T-helper 1 cell treated with Interleukin-12 subunit alpha and Interleukin-12 subunit beta and Interleukin-4 antibody, amounts not matched to agents 30 μg/mL and 1 μg/mL, for 36 hours (primary cell): ENCODE data around the gene TANGO2.

Experiments used
- H3K27ac Mint-ChIP-seq: one replicate; pipeline ENCODE4 v1.8.0; 2021; ENCODE audit warnings: mild to moderate bottlenecking, mixed read lengths
- H3K27me3 Mint-ChIP-seq: one replicate; pipeline ENCODE4 v1.8.0; 2021; ENCODE audit warnings: low read depth, mixed read lengths
- H3K36me3 Mint-ChIP-seq: one replicate; pipeline ENCODE4 v1.8.0; 2021; ENCODE audit warnings: low read depth, mixed read lengths
- H3K4me1 Mint-ChIP-seq: one replicate; pipeline ENCODE4 v1.8.0; 2021; ENCODE audit warnings: low read depth, mixed read lengths
- H3K4me3 Mint-ChIP-seq: one replicate; pipeline ENCODE4 v1.8.0; 2021; ENCODE audit warnings: mild to moderate bottlenecking, moderate library complexity, mixed read lengths
- H3K9me3 Mint-ChIP-seq: one replicate; pipeline ENCODE4 v1.8.0; 2021; ENCODE audit warnings: mixed read lengths

The TANGO2 gene

DNA sequence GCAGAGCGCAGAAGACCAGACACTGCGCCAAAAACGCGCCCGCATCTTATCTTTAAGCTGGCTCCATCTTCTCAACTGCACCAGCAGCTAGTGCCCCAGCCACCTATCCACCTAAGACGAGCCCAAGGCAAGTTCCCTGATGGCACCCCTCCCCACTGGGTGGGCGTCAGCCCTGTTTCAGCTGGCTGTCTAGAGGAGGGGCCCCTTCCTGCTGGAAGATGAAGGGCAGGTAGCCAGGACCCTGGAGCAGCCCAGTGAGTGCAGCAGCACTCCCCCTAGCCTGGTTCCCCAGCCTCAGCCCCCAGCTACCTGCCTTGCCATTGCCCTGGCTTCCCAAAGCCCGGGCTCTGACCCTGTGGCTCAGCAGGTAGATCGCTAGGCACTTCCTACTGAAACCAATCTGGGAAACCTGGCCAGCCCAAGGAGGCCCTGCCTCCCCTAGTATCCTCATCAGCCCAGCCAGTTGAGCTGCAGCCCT lies 32.5 kb upstream of the TANGO2 start:
- no peaks in the 10 kb centered on the region for H3K27me3 Mint-ChIP-seq
- no peak overlapping the region for H3K4me3 Mint-ChIP-seq
- no peaks in the 10 kb centered on the region for H3K36me3 Mint-ChIP-seq
- no peak overlapping the region for H3K27ac Mint-ChIP-seq
- no peaks in the 10 kb centered on the region for H3K9me3 Mint-ChIP-seq
- no peaks in the 10 kb centered on the region for H3K4me1 Mint-ChIP-seq

DNA sequence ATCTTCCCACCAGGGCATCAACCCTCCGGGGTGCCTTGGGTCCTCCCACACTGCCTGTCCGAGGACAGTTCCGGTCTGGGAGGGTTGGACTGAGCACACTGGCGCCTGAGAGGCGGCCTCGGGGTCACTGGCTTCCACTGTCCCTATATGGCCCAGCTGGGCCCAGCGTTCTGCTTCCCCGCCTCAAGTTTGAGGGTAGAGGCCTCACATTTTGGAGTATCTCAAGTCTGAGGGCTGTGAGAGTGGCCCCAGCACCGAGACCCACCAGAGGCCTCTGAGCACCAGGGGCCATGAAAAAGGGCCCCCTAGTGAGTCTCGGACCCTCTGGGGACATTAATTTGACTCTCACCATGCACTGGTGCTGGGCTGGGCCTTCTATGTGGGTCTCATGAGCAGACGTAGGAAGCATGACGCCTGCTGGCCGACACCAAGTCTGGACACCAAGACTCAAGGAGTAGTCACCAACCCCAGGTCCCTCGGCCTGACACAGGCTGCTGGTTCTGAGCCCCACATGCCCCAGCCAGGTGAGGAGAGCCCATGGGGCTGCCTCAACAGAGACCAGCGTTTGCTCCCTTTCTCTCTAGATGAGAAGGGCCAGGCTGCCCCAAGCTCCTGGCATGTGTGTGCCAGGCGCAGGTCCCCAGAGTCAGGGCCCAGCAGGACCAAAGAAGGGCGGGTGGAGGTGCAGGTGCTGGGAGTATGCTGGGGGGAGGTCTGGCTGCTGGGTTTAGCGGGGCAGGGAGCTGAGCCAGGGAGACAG lies 31.8 kb upstream of the TANGO2 start:
- Mint-ChIP-seq H3K4me3 (no peak overlapping the region), H3K36me3 (no peaks in the 10 kb centered on the region), H3K9me3 (no peaks in the 10 kb centered on the region), H3K27ac (no peak overlapping the region), H3K27me3 (no peaks in the 10 kb centered on the region), H3K4me1 (no peaks in the 10 kb centered on the region)

GRCh38 chr22:19989725-19990067 lies 31.2 kb upstream of the TANGO2 start:
- Mint-ChIP-seq H3K36me3 (no peaks in the 10 kb centered on the region), H3K27me3 (no peaks in the 10 kb centered on the region), H3K27ac (no peak overlapping the region), H3K4me1 (no peaks in the 10 kb centered on the region), H3K4me3 (no peak overlapping the region), H3K9me3 (no peaks in the 10 kb centered on the region)

GRCh38 chr22:19990188-19990587 lies 30.7 kb upstream of the TANGO2 start:
- Mint-ChIP-seq H3K4me1 (no peaks in the 10 kb centered on the region), H3K27me3 (no peaks in the 10 kb centered on the region), H3K9me3 (no peaks in the 10 kb centered on the region), H3K36me3 (no peaks in the 10 kb centered on the region), H3K27ac (no peak overlapping the region), H3K4me3 (no peak overlapping the region)

GRCh38 chr22:19990609-19991394 lies 30.1 kb upstream of the TANGO2 start:
- Mint-ChIP-seq H3K27me3 (no peaks in the 10 kb centered on the region), H3K4me1 (no peaks in the 10 kb centered on the region), H3K4me3 (no peak overlapping the region)

DNA sequence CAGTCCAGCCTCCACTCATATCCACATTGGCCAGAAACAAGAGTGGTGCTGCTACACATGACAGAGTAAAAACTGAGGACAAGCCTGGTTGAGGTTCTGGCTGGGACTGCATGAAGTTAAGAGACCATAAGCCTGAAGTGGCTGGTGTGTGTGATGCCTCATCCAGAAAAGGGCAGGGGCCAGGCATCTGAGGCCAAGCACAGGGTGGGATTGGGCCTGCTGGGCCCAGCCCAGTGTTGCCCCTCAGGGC lies 29.6 kb upstream of the TANGO2 start:
- H3K27ac Mint-ChIP-seq: no peak overlapping the region
- no peaks in the 10 kb centered on the region for H3K9me3 Mint-ChIP-seq
- H3K4me1 Mint-ChIP-seq: no peaks in the 10 kb centered on the region
- no peaks in the 10 kb centered on the region for H3K27me3 Mint-ChIP-seq
- H3K36me3 Mint-ChIP-seq: no peaks in the 10 kb centered on the region
- no peak overlapping the region for H3K4me3 Mint-ChIP-seq

More at GRCh38 chr22:19990609-19991394, 30.1 kb upstream of the TANGO2 start:
- Mint-ChIP-seq H3K27ac (no peak overlapping the region), H3K36me3 (no peaks in the 10 kb centered on the region), H3K9me3 (no peaks in the 10 kb centered on the region)

DNA sequence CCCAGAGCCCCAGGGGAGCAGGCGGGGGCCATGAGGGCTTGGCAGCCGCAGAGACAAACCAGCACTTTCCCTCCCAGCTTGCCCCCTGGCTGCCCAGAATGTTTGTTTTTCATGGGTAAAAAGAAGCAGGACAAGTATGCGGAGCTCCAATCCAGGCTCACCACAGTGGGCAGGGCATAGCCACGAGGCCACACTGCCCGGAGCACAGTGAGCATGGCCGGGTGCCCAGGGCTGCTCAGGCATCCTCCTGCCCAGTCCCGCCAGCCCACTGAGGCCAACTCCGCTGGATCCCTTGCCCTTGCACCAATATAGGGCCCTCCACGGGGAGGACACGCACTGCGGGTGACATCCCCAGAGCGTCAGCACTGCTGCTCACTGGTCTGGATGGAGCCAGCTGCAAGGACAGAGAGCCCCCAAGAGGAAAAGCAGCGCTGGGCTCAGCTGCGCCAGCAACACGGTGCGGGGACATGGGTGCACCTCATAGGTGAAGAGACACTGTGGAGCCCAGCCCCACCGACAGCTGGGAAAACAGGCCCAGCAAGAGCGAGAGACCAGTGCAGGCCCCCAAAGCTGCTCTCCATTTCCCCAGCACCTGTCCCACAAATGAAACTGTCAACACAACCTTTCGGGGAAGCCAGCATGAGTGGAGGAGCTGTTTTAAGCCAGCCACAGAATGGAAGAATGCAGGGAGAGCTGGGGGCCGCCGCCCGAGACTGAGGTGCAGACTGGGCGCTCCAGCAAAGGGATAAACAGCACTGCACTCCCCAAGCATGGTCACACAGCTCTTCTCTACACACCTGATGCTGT lies 29.1 kb upstream of the TANGO2 start:
- no peak overlapping the region for H3K4me3 Mint-ChIP-seq
- no peaks in the 10 kb centered on the region for H3K4me1 Mint-ChIP-seq
- no peaks in the 10 kb centered on the region for H3K27me3 Mint-ChIP-seq
- H3K36me3 Mint-ChIP-seq: no peaks in the 10 kb centered on the region
- H3K27ac Mint-ChIP-seq: no peak overlapping the region
- no peaks in the 10 kb centered on the region for H3K9me3 Mint-ChIP-seq

DNA sequence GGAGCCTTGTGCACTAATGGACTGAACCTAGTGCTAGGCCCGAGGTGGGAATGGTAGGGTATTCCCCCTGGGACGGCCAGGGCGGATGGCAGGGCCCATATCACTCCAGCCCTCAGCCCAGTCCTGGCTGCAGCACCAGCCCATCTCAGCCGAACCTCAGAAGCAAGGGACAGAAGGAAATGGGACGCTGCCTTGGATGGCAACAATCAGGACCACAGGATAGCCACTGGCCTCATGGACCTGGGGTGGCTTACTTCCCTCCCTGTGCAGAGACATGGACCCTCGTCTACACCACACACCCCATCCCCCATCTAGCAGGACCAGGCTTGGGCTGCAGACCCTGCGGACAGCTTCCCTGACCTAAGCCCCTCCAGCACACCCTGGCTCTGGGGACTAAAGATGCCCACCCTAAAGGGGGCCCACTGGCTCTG lies 28.4 kb upstream of the TANGO2 start:
- H3K4me3 Mint-ChIP-seq: no peak overlapping the region
- H3K9me3 Mint-ChIP-seq: no peaks in the 10 kb centered on the region

DNA sequence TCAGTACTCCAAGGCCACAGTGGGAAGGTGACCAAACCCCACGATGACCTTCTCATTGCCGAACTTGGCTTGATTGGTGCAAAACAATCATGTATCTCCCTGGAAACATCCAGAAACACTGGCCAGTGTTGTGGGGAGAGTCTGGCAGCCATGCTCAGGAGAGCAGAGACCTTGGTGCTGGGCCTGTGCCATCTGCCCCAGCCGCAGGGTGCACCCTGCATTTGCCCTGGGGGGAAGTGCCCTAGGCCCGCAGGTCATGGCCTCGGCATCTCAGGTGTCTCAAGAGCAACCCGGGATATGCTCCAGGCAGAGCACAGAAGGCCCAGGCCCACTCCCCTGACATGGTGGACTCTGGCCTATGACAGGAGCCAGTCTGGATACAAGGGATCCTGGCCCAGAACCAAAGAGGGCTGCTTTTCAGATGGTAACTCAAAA lies 28.0 kb upstream of the TANGO2 start:
- Mint-ChIP-seq H3K36me3 (no peaks in the 10 kb centered on the region), H3K27me3 (no peaks in the 10 kb centered on the region), H3K27ac (no peak overlapping the region), H3K4me1 (no peaks in the 10 kb centered on the region), H3K4me3 (no peak overlapping the region), H3K9me3 (no peaks in the 10 kb centered on the region)

More for the DNA sequence above, 28.4 kb upstream of the TANGO2 start:
- Mint-ChIP-seq H3K27ac (no peak overlapping the region), H3K27me3 (no peaks in the 10 kb centered on the region), H3K4me1 (no peaks in the 10 kb centered on the region), H3K36me3 (no peaks in the 10 kb centered on the region)

DNA sequence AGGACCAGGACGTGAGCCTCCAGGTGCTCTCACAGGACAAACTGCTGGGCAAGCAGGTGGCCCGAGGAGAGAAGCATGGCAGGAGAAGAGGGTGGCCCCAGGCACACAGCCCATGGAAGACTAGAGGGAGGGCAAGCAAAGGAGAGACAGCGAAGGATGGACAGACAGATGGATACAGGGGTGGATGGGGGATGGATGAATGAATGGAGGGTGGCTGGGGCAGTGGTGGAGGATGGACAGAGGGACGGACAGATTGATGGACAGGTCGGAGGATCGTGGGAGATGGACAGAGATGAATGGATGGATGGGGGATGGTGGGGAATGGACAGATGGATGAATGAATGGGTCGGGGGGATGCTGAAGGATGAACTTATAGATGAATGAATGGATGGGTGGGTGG lies 27.0 kb upstream of the TANGO2 start:
- H3K27me3 Mint-ChIP-seq: no peaks in the 10 kb centered on the region
- no peaks in the 10 kb centered on the region for H3K9me3 Mint-ChIP-seq
- no peak overlapping the region for H3K27ac Mint-ChIP-seq
- no peak overlapping the region for H3K4me3 Mint-ChIP-seq
- H3K4me1 Mint-ChIP-seq: no peaks in the 10 kb centered on the region
- H3K36me3 Mint-ChIP-seq: no peaks in the 10 kb centered on the region

DNA sequence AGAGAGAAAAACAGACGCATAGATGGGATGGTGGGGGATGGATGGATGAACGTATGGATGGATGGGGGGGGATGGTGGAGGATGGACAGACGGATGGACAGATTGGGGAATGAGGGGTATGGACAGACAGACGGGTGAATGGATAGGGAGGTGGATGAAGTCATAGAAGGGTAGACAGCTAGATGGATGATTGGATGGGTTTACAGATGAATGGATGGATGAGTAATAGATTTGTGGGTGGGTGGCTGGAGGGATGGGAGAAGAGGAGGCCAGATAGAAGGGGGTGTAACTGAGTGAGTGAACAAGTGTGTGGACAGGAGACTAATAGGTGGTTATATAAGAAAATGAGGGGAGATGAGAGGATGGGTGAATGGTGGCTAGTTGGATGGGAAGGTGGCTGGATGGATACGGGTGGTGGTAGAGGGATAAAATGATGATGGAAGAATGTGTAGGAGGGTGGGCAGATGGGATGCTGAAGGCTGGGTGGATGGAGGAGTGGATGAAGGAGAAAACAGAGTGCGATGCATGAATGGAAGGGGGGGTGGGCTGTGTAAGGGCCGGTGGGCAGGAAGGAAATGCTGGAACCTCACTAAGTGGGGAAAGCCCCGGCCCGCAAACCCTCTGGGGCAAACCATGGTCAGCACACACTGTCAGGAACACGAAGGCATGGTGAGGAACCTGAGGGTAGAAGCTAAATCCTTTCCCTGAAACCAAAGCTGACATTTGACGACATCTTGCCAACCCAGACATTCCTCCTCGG lies 25.9 kb upstream of the TANGO2 start:
- H3K27ac Mint-ChIP-seq: no peak overlapping the region
- no peak overlapping the region for H3K4me3 Mint-ChIP-seq
- no peaks in the 10 kb centered on the region for H3K4me1 Mint-ChIP-seq
- no peaks in the 10 kb centered on the region for H3K36me3 Mint-ChIP-seq
- H3K27me3 Mint-ChIP-seq: no peaks in the 10 kb centered on the region
- no peaks in the 10 kb centered on the region for H3K9me3 Mint-ChIP-seq

DNA sequence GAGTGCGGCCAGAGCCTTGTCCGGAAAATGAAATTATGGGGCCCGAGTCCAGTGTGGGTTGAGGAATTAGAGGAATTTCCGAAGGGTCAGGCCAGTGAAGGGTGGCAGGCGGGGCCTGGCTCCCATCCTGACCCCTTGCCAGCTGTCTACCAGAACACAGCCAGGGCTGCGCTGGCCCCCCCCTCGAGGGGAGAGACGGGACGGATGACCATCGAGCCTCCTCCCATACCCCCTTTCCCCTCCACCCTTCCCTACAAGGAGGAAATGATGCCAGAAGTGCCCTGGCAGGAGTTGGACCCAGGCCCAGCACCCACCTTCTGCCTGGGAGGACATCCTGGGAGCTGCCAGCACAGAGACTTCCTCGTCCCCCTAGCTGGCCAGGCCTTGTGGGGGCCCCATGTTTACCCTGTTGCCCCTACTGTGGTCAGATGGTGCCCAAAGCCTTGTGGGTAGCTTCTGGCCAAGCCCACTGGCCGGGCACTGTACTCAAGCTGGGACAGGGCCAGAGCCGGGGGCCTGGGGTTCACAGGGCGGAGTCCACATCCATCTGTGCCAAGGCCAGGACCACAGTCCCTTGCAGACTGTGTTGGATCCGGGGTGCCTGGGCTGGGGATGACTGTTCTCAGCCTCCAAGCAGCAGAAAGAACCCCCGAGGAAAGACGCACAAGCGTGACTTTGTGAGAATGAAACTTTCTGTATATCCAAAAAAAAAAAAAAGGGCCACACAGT lies 25.1 kb upstream of the TANGO2 start:
- no peaks in the 10 kb centered on the region for H3K27me3 Mint-ChIP-seq
- H3K4me3 Mint-ChIP-seq: no peak overlapping the region
- no peaks in the 10 kb centered on the region for H3K4me1 Mint-ChIP-seq
- H3K9me3 Mint-ChIP-seq: no peaks in the 10 kb centered on the region
- no peaks in the 10 kb centered on the region for H3K36me3 Mint-ChIP-seq
- no peak overlapping the region for H3K27ac Mint-ChIP-seq

DNA sequence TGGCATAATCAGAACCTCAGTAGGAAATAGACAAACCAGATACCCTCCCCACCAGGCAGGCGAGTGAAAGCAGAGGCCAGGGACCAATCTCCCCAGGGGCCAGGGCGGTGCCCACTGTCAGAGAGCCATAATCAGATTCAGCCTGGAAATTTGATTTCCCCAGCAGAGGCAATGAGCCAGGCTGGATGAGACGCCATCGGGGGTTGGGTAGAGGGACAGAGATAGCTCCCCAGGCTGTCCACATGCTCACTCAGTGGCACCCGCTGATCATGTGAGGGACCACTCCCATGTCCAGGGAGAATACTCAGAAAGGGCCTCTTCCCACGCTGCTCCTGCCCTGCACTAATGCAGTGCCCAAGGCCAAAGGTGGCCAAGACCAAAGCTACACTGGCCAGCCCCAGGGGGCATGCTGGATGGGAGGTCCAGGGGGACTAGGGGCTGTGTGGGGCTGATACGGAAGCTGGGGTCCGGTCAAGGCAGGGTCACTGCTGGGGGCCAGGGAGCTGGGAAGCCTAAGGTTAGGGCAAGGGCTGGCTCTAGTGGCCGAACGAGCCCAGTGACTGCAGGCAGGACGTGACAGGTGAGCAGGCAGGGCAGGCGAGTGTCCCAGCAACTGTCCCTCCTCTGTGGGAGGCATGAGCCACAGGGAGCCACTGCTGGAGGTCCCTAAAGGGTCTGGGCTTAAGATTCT lies 24.1 kb upstream of the TANGO2 start:
- H3K4me3 Mint-ChIP-seq: no peak overlapping the region
- H3K27ac Mint-ChIP-seq: no peak overlapping the region

More for the DNA sequence above, 24.1 kb upstream of the TANGO2 start:
- Mint-ChIP-seq H3K9me3 (no peaks in the 10 kb centered on the region), H3K36me3 (no peaks in the 10 kb centered on the region), H3K27me3 (peaks cover 3% of the 10 kb centered on the region), H3K4me1 (no peaks in the 10 kb centered on the region)
